PC-3 (cell line): ENCODE results near the gene CRIM1.

Source experiments
- EZH2phosphoT487 ChIP-seq: fragments of 300-600 bp; sonication (generic); IDR thresholded peaks from 2 replicates; pipeline ENCODE4 v1.6.1; 2018; ENCODE audit warnings: mild to moderate bottlenecking, antibody characterized with exemption, low read length, borderline replicate concordance
- TF ChIP-seq, protein P1 (sequence below): fragments of 300-600 bp; sonication (generic); conservative IDR thresholded peaks from 2 replicates; pipeline ENCODE4 v1.5.1; 2017; ENCODE audit warnings: antibody characterized with exemption, low read depth, mild to moderate bottlenecking, low read length

DNA sequence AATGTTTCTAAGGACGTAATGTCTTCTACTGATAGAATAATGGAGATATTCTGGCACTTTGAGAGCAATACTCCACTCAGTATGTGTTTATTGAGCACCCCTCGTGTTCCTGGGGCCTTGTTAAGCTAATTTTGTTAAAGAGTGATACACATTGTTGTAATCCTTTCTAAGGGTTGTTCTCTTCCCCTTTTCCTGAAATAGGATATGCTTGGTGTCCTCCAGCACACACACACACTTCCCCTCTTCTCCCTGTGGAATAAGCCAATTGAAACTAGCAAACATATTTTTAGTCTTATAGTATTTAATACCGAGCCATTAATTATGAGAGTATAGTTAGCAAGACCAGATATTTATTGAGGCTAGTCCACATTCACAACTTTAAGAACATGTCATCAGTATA is 114.1 kb downstream of the CRIM1 start:
- no peak for TF ChIP-seq EZH2phosphoT487
- TF ChIP-seq, protein P1, sequence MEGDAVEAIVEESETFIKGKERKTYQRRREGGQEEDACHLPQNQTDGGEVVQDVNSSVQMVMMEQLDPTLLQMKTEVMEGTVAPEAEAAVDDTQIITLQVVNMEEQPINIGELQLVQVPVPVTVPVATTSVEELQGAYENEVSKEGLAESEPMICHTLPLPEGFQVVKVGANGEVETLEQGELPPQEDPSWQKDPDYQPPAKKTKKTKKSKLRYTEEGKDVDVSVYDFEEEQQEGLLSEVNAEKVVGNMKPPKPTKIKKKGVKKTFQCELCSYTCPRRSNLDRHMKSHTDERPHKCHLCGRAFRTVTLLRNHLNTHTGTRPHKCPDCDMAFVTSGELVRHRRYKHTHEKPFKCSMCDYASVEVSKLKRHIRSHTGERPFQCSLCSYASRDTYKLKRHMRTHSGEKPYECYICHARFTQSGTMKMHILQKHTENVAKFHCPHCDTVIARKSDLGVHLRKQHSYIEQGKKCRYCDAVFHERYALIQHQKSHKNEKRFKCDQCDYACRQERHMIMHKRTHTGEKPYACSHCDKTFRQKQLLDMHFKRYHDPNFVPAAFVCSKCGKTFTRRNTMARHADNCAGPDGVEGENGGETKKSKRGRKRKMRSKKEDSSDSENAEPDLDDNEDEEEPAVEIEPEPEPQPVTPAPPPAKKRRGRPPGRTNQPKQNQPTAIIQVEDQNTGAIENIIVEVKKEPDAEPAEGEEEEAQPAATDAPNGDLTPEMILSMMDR: no peak
